HFF-Myc (cell line): ENCODE measurements around the gene CFAP43.

ENCODE experiments used
- DNase-seq: peaks from one replicate; pipeline ENCODE4 v3.0.0-alpha.2; 2011; ENCODE audit warnings: low read depth; ENCODE audit errors: extremely low read depth
- H3K4me3 ChIP-seq: replicated peaks from 2 replicates; pipeline ENCODE4 v1.5.1; 2011; ENCODE audit warnings: low read depth, mild to moderate bottlenecking, control low read depth, low read length
- CTCF ChIP-seq: IDR thresholded peaks from 2 replicates; pipeline ENCODE4 v1.5.1; 2012; ENCODE audit warnings: mild to moderate bottlenecking, low read depth, low read length, control low read depth; ENCODE audit errors: missing control alignments

The CFAP43 gene

DNA sequence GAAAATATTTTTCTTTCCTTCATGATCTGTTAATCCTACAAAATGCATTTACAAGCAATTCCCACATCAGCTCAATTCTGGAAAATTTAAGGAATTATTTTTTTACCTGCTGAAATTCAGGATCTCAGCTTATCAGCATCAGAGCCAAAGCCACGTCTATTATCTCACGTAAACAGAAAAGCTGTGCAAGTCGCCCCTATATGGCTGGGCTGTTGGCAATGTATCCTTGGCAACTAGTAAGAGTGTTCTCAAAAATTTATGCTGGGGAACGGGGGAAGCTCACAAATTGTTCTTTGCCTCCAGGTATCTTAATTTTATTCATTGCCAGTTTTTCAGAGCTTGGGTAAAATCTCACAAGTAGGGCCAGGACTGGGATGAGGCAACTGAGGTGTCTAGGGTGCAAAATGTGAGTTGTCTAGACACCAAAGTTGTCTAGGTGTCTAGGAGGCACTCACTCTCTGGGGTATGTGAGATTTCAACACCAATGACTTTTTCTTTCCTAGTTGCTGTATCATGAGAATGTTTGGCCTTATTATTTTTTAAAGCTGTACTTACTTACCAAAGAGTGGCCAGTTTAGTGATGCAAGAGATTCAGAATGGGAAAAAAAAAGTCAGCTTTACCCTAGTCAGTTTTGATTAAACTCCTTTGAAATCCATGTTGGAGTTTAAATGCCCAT lies 41.9 kb upstream of the CFAP43 start:
- H3K4me3 ChIP-seq = no peak overlapping the region
- no peak for TF ChIP-seq CTCF
- no peak for DNase-seq

- no peak for TF ChIP-seq CTCF
- no peak for DNase-seq
- no peak overlapping the region for H3K4me3 ChIP-seq
These were observed 41.1 kb upstream of the CFAP43 start for GRCh38 chr10:104273286-104273685.

GRCh38 chr10:104268713-104269645 lies 36.8 kb upstream of the CFAP43 start, which contains the start of gene GSTO2:
Gene GSTO2 (plus strand): TSS chr10:104269184. CDS start chr10:104274916, 5,732 bp downstream.
- peak within 1 kb of the TSS; percentile 50 for H3K4me3 ChIP-seq
- no peak for TF ChIP-seq CTCF
- peak; percentile 68 for DNase-seq

DNA sequence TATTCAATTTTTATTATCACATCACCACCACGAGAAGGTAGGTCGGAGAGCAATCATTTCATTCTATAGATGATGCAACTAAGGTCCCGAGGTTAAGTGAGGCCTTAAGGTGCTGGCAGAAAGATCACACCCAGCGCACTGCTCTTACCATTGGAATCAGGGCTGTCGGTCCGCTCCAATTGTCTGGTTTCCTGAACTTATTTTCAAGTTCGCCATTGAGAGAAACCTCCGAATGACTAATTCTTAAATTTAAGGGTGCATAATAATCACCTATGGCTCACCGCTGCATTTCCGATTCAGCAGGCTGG lies 36.2 kb upstream of the CFAP43 start:
- DNase-seq = no peak
- no peak for TF ChIP-seq CTCF
- H3K4me3 ChIP-seq = peak overlapping the region; percentile 50

DNA sequence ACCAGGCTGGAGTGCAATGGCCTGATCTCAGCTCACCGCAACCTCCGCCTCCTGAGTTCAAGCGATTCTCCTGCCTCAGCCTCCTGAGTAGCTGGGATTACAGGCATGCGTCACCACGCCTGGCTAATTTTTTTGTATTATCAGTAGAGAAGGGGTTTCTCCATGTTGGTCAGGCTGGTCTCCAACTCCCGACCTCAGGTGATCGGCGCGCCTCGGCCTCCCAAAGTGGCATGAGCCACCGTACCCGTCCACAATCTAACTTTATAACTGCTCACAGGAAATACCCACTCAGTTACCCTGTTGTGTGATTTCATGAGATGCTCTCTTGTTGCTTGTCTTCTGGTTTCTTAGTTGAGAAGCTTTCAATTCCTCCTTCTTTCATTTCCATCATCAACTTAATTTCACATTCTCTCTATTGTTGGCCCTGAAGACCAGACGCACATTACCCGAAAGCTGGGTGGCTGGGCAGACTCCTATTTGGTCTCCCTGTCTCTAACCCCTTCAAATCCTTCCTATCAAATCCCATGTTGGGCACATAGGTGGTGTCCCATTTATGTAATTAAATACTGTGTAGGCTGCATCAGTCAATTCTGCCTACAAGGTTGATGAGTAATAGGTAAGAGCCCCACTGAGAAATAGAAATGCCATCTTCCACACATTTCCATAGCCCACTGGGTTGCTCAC lies 35.7 kb upstream of the CFAP43 start:
- no peak for DNase-seq
- TF ChIP-seq CTCF = no peak
- H3K4me3 ChIP-seq = peak overlapping the region; percentile 50

- no peak overlapping the region for H3K4me3 ChIP-seq
- DNase-seq = no peak
- no peak for TF ChIP-seq CTCF
These were observed 32.6 kb upstream of the CFAP43 start for GRCh38 chr10:104264783-104265182.
